ENCODE measurements around the gene MDM4.
"Not testable (repeated sequence)": the region's sequence is repeated elsewhere in the genome, so short reads cannot be mapped to it uniquely, and the experiment has no call there.

The MDM4 gene

GRCh38 chr1:204517382-204517781 lies 1.2 kb downstream of the MDM4 start:
- not testable (repeated sequence) for DNase-seq

GRCh38 chr1:204520834-204521709 lies 4.9 kb downstream of the MDM4 start:
- DNase-seq, result peak; percentile 26 to 57

GRCh38 chr1:204521941-204522521 lies 5.8 kb downstream of the MDM4 start:
- not testable (repeated sequence) for DNase-seq

- no peak for DNase-seq
Observed at GRCh38 chr1:204523605-204524215, 7.5 kb downstream of the MDM4 start.

- DNase-seq, result no peak
Observed at GRCh38 chr1:204524986-204525385, 8.8 kb downstream of the MDM4 start.

- DNase-seq, result no peak
Observed at GRCh38 chr1:204528241-204528640, 12.0 kb downstream of the MDM4 start.

GRCh38 chr1:204528677-204529076 lies 12.5 kb downstream of the MDM4 start:
- no peak for DNase-seq

- no peak for DNase-seq
Observed at GRCh38 chr1:204529371-204529895, 13.2 kb downstream of the MDM4 start.

- DNase-seq, result peak; percentile 51 to 68
Observed at GRCh38 chr1:204530932-204531331, 14.7 kb downstream of the MDM4 start.

GRCh38 chr1:204532832-204533231 lies 16.6 kb downstream of the MDM4 start:
- DNase-seq, result no peak

- DNase-seq, result no peak
Observed at GRCh38 chr1:204541626-204542025, 25.4 kb downstream of the MDM4 start.

- no peak for DNase-seq
Observed at GRCh38 chr1:204544321-204544720, 28.1 kb downstream of the MDM4 start.

- no peak for DNase-seq
Observed at GRCh38 chr1:204545202-204545601, 29.0 kb downstream of the MDM4 start.

- DNase-seq, result no peak
Observed at GRCh38 chr1:204545881-204546280, 29.7 kb downstream of the MDM4 start.

- DNase-seq, result no peak
Observed at GRCh38 chr1:204548265-204548664, 32.1 kb downstream of the MDM4 start.

GRCh38 chr1:204549313-204549712 lies 33.1 kb downstream of the MDM4 start:
- no peak for DNase-seq

GRCh38 chr1:204550926-204551325 lies 34.7 kb downstream of the MDM4 start:
- DNase-seq, result no peak

- no peak for DNase-seq
Observed at GRCh38 chr1:204556458-204557052, 40.3 kb downstream of the MDM4 start.

GRCh38 chr1:204558467-204558866 lies 42.3 kb downstream of the MDM4 start:
- DNase-seq, result no peak

- DNase-seq, result peak; percentile 42 to 78
Observed at GRCh38 chr1:204560002-204560401, 43.8 kb downstream of the MDM4 start.

GRCh38 chr1:204560590-204561150 lies 44.5 kb downstream of the MDM4 start:
- no peak for DNase-seq

- no peak for DNase-seq
Observed at GRCh38 chr1:204562075-204562990, 46.1 kb downstream of the MDM4 start.
